Thymus (tissue), 11 donors: ENCODE data around the gene ZCCHC7. TPM values are rescaled to one million over a fixed set of nuclear protein-coding genes. Genes with fewer than 3 reads are reported as not detected.

Experiments
- DNase-seq, 9 donors: peaks; one replicate each; pipeline ENCODE4 v3.0.0-alpha.2; 2013; ENCODE audit warnings: low spot score in 9 of 9, low read depth in 6 of 9, missing footprints in 1 of 9
- H3K27ac ChIP-seq, 2 donors: one replicate each; pipeline ENCODE4 v1.5.1; 2013; ENCODE audit warnings: control low read depth in 1 of 2, low read depth in 1 of 2, low read length in 1 of 2, mild to moderate bottlenecking in 1 of 2, moderate library complexity in 1 of 2
- H3K27me3 ChIP-seq, 2 donors: one replicate each; pipeline ENCODE4 v1.5.1; 2013; ENCODE audit warnings: low read length in 1 of 2; ENCODE audit not compliant: control insufficient read depth in 2 of 2, insufficient read depth in 1 of 2
- H3K36me3 ChIP-seq, 2 donors: one replicate each; pipeline ENCODE4 v1.5.1; 2013; ENCODE audit warnings: low read length in 1 of 2, mild to moderate bottlenecking in 1 of 2, moderate library complexity in 1 of 2; ENCODE audit not compliant: control insufficient read depth in 2 of 2, insufficient read depth in 2 of 2
- H3K4me1 ChIP-seq, 2 donors: one replicate each; pipeline ENCODE4 v1.5.1; 2013; ENCODE audit warnings: low read length in 2 of 2; ENCODE audit not compliant: control insufficient read depth in 2 of 2, insufficient read depth in 2 of 2
- H3K4me3 ChIP-seq, 2 donors: one replicate each; pipeline ENCODE4 v1.5.1; 2013; ENCODE audit warnings: low read length in 2 of 2, control low read depth in 1 of 2, mild to moderate bottlenecking in 1 of 2
- H3K9me3 ChIP-seq, 2 donors: one replicate each; pipeline ENCODE4 v1.5.1; 2013; ENCODE audit warnings: low read length in 1 of 2, mild to moderate bottlenecking in 1 of 2; ENCODE audit not compliant: control insufficient read depth in 2 of 2, insufficient read depth in 1 of 2
- WGBS: extraction: QIAGEN DNeasy Blood & Tissue Kit; methylation state at CpG from one replicate; pipeline ENCODE4 v1.1.7; 2013; 5-methylcytosine and 5-hydroxymethylcytosine counted together
- polyA plus RNA-seq: library from polyadenylated mRNA; stranded (reverse); fragments of 200-250 nt; gene quantifications from one replicate; pipeline ENCODE4 v1.2.3, GENCODE V29; 2013
- total RNA-seq: library from RNA; stranded (reverse); fragments of 120-200 nt; gene quantifications from one replicate; pipeline ENCODE4 v1.2.4, GENCODE V29; 2013
- donor health status: healthy.

The ZCCHC7 gene
- total and polyA plus RNA-seq, 2 donors, result 21.8 to 22.6 TPM

DNA sequence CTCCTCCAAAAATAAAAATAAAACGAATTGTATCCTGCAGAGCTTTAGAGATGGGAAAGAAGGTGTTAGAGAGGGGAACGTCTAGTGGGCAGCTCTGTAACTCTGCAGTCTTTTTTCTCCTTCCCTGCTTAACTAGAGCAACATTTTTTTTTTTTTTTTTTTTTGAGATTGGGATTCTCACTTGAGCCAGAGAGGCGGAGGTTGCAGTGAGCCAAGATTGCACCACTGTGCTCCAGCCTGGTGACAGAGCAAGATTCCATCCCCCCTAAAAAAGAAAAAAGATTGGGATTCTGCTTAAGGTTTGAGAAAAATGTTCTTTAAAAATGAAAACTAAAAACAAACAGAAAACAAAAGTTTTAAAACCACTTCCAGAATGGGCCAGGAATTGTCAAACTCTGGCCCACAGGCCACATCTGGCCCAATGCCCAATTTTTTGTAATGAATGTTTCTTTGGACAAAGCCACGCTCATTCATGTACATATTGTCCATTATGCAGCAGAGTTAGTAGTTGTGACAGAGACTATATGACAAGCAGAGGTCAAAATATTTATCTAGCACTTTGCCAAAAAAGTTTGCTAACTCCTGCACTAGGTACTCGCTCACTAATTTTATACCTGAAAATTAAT is 98.5 kb downstream of the ZCCHC7 start:
- Histone ChIP-seq H3K4me3 (no peak overlapping the region), H3K27ac (no peak overlapping the region), H3K27me3 (no peaks in the 10 kb centered on the region), H3K9me3 (no peaks in the 10 kb centered on the region), H3K36me3 (no peaks in the 10 kb centered on the region), H3K4me1 (no peaks in the 10 kb centered on the region)
- DNase-seq, result no peak
- WGBS, result 97% methylated on average over 5 of the region's 5 CpGs

- H3K4me3 ChIP-seq, result no peak overlapping the region
- 98% methylated on average over 4 of the region's 4 CpGs for WGBS
These were observed 100.6 kb downstream of the ZCCHC7 start for GRCh38 chr9:37220971-37221370.

DNA sequence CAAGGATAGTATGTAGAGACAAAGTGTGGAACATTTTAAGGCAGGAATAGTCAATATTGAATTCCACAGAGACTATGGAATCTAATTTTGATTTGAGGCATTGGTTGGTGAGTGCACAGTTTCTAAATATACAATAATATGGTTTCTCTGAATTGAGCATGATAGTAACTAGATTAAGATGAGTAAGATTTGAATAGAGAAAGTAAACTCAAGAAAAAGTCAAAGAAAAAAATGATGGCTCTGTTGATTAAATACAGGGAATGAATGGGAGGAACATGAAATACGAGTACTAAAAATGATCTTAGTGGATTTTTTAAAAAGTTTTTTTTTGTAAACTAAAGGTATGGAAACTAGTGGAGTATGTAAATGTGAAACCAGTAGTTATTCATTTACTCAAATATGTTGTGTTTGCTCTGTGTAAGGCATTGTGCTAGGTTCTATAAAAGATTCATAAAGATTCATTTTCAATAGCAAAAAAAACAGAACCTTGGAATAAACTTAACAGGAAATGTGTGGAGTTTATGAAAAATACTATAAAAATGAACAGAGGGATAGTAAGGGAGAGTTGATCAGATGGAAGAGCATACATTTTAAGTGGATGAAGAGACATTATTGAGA is 101.2 kb downstream of the ZCCHC7 start:
- H3K4me1 ChIP-seq, result no peaks in the 10 kb centered on the region
- H3K27ac ChIP-seq, result no peak overlapping the region
- H3K27me3 ChIP-seq, result no peaks in the 10 kb centered on the region
- 99% methylated on average over 1 of the region's 1 CpG for WGBS
- H3K36me3 ChIP-seq, result no peaks in the 10 kb centered on the region
- H3K4me3 ChIP-seq, result no peak overlapping the region
- no peaks in the 10 kb centered on the region for H3K9me3 ChIP-seq
- no peak for DNase-seq

More at GRCh38 chr9:37220971-37221370, 100.6 kb downstream of the ZCCHC7 start:
- no peaks in the 10 kb centered on the region for H3K9me3 ChIP-seq
- no peak for DNase-seq
- no peaks in the 10 kb centered on the region for H3K4me1 ChIP-seq
- H3K27ac ChIP-seq, result no peak overlapping the region
- H3K27me3 ChIP-seq, result no peaks in the 10 kb centered on the region
- no peaks in the 10 kb centered on the region for H3K36me3 ChIP-seq

DNA sequence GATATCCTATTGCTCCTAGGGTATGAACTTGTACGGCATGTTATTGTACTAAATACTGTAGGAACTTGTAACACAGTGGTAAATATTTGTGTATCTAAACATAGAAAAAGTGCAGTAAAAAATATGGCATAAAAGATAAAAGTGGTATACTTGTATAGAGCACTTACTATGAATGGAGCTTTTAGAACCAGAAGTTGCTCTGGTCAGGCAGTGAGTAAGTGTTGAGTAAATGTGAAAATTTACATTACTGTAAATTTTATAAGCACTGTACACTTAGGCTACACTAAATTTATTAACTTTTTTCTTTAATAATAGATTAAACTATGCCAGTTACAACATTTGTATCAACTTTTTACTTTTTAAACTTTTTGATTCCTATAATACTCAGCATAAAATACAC is 109.1 kb downstream of the ZCCHC7 start:
- WGBS, result 97% methylated on average over 1 of the region's 1 CpG
- Histone ChIP-seq H3K9me3 (no peaks in the 10 kb centered on the region), H3K4me1 (no peaks in the 10 kb centered on the region), H3K27ac (no peak overlapping the region), H3K27me3 (no peaks in the 10 kb centered on the region), H3K4me3 (no peak overlapping the region), H3K36me3 (no peaks in the 10 kb centered on the region)
- no peak for DNase-seq

- H3K9me3 ChIP-seq, result no peaks in the 10 kb centered on the region
- H3K36me3 ChIP-seq, result no peaks in the 10 kb centered on the region
- H3K27ac ChIP-seq, result no peak overlapping the region
- H3K4me1 ChIP-seq, result no peaks in the 10 kb centered on the region
- H3K27me3 ChIP-seq, result no peaks in the 10 kb centered on the region
- WGBS, result 99% methylated on average over 4 of the region's 4 CpGs
- no peak for DNase-seq
- no peak overlapping the region for H3K4me3 ChIP-seq
These were observed 109.6 kb downstream of the ZCCHC7 start for GRCh38 chr9:37229882-37230482.

DNA sequence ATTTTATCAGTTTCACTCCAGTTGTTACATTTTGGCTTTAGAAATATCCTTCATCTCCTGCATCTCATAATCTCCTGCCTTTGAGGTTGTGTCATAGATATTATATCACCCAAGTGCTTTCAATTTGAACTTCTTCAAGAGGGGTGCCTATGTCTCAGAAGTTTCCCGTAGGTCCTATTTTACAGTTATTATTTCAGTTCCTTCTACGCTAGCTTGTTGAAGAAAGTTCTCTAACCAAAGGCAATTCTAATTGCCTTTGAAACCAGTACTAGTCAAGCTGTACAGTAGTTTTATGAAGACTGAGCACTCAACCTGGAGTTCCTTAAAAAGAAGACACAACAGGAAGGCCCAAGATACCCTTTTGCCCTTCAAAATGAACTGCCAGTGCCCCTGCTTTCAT is 116.4 kb downstream of the ZCCHC7 start:
- Histone ChIP-seq H3K27me3 (no peaks in the 10 kb centered on the region), H3K4me1 (no peaks in the 10 kb centered on the region), H3K36me3 (no peaks in the 10 kb centered on the region), H3K27ac (no peak overlapping the region), H3K9me3 (no peaks in the 10 kb centered on the region), H3K4me3 (no peak overlapping the region)
- WGBS, result 96% methylated on average over 2 of the region's 2 CpGs
- no peak for DNase-seq

GRCh38 chr9:37238122-37238521 is 117.7 kb downstream of the ZCCHC7 start:
- H3K27ac ChIP-seq, result no peak overlapping the region
- no peaks in the 10 kb centered on the region for H3K9me3 ChIP-seq
- H3K36me3 ChIP-seq, result no peaks in the 10 kb centered on the region
- H3K4me1 ChIP-seq, result no peaks in the 10 kb centered on the region
- no peak for DNase-seq
- H3K4me3 ChIP-seq, result no peak overlapping the region
- H3K27me3 ChIP-seq, result no peaks in the 10 kb centered on the region

DNA sequence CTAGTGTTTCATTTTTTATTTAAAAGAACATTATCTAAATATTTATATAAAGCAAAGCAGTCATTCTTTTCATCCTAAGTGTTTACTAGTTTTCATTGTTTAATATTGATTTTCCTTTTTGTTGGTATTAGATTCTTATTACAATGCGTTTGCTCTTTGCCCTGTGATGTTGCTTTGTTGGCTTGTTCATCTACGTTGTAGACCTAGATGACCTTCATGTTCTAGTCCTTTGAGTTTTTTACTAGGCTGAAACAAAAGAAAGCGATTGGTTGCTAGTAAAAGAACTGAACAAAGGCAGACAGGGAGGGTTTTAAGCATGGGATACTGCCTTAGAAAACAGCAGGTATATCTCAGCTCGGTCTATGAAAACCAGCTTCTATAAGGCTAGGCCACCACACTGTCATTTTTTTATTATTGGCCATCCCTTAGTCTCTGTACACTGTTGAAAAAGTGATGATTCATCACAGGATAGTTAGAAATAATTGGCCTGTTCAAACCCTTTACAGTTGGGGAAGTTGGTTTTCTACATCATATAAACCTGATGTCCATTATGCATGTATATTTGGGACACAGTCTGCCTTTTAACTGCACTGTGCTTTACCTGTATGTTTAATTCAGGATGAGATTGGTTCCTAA is 119.0 kb downstream of the ZCCHC7 start:
- Histone ChIP-seq H3K36me3 (no peaks in the 10 kb centered on the region), H3K27ac (no peak overlapping the region), H3K27me3 (no peaks in the 10 kb centered on the region), H3K4me1 (no peaks in the 10 kb centered on the region), H3K9me3 (no peaks in the 10 kb centered on the region), H3K4me3 (no peak overlapping the region)
- 98% methylated on average over 4 of the region's 4 CpGs for WGBS
- DNase-seq, result no peak

DNA sequence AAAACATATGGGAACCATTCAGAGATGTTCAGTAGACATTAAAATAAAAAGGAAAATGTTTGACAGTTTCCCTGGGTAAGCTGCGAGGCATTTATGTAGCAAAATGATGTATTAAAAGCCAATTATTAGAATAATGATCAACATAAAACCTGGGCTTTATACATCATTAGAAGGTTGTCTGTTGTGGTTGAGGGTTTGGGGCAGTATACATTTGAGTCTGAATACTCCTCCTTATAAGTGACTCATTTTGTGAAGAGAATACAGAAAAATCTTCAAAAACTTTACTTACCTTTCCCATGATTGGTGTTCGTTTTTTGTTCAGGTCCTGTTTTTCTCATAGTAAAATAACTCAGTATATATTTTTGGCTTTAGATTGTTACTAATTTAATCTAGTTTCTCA is 119.5 kb downstream of the ZCCHC7 start:
- no peaks in the 10 kb centered on the region for H3K9me3 ChIP-seq
- H3K27me3 ChIP-seq, result no peaks in the 10 kb centered on the region
- no peak overlapping the region for H3K4me3 ChIP-seq
- no peaks in the 10 kb centered on the region for H3K4me1 ChIP-seq
- no peak for DNase-seq
- WGBS, result 96% methylated on average over 2 of the region's 2 CpGs
- H3K36me3 ChIP-seq, result no peaks in the 10 kb centered on the region
- no peak overlapping the region for H3K27ac ChIP-seq
